Spleen (tissue), 7 donors: ENCODE data around the gene RHOU.

Experiments used
- POLR2A ChIP-seq, 3 donors: fragments of 450-650 bp; IDR thresholded peaks; one replicate each; pipeline ENCODE4 v1.5.1; 2017; ENCODE audit warnings: antibody characterized with exemption in 3 of 3, mild to moderate bottlenecking in 1 of 3
- POLR2AphosphoS5 ChIP-seq, 3 donors: sonication (generic); formaldehyde crosslinking; IDR thresholded peaks; one replicate each; pipeline ENCODE4 v1.5.1; 2017; ENCODE audit warnings: antibody characterized with exemption in 3 of 3
- TF ChIP-seq, protein P1 (sequence below), 11 experiments: fragments of 200-600 bp in 7 of 11; fragments of 450-650 bp in 4 of 11; sonication (generic) in 4 of 11; IDR thresholded peaks in 8 of 11; conservative IDR thresholded peaks in 3 of 11; 1 replicate in 7 of 11; 2 replicates in 4 of 11; pipeline versions ENCODE4 v1.4.0 to v1.8.0; 2016 to 2021; ENCODE audit warnings: antibody characterized with exemption in 11 of 11, inconsistent platforms in 4 of 11, mild to moderate bottlenecking in 1 of 11
- donor health status: DM: no; HTN: no; CAD: no; lungs with moderate emphysema.
- donor health status: DM: no; HTN: no; CAD: no.
- donor health status: DM: no; HTN: no; CAD: no.

- TF ChIP-seq POLR2AphosphoS5 (IDR thresholded peaks at IDR 0.05): no peak
- TF ChIP-seq POLR2A (IDR thresholded peaks at IDR 0.05): no peak
- TF ChIP-seq, protein P1, sequence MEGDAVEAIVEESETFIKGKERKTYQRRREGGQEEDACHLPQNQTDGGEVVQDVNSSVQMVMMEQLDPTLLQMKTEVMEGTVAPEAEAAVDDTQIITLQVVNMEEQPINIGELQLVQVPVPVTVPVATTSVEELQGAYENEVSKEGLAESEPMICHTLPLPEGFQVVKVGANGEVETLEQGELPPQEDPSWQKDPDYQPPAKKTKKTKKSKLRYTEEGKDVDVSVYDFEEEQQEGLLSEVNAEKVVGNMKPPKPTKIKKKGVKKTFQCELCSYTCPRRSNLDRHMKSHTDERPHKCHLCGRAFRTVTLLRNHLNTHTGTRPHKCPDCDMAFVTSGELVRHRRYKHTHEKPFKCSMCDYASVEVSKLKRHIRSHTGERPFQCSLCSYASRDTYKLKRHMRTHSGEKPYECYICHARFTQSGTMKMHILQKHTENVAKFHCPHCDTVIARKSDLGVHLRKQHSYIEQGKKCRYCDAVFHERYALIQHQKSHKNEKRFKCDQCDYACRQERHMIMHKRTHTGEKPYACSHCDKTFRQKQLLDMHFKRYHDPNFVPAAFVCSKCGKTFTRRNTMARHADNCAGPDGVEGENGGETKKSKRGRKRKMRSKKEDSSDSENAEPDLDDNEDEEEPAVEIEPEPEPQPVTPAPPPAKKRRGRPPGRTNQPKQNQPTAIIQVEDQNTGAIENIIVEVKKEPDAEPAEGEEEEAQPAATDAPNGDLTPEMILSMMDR (IDR thresholded peaks at IDR 0.05 in 8 of 11, conservative IDR thresholded peaks at IDR 0.05 in 3 of 11): peak in 9 of 11 experiments; percentile 6 to 41 (median 31)
These were observed 43.4 kb upstream of the RHOU start for GRCh38 chr1:228691926-228692325.
